Loucy (cell line): ENCODE data around the gene FSTL4.

Experiments
- H2AFZ ChIP-seq: fragments of 200-600 bp; sonication (generic); 2 replicates; pipeline ENCODE4 v1.6.0; 2016; ENCODE audit warnings: antibody characterized with exemption, mild to moderate bottlenecking, low read length, moderate library complexity
- H3F3A ChIP-seq: fragments of 200-600 bp; 2 replicates; pipeline ENCODE4 v1.6.0; 2016; ENCODE audit warnings: antibody characterized with exemption, low read depth, mild to moderate bottlenecking
- H3K27me3 ChIP-seq: fragments of 200-600 bp; sonication (generic); 2 replicates; pipeline ENCODE4 v1.6.1; 2014; ENCODE audit warnings: low read length, mild to moderate bottlenecking; ENCODE audit not compliant: insufficient read depth, poor library complexity, severe bottlenecking
- H3K36me3 ChIP-seq: fragments of 200-600 bp; sonication (generic); 2 replicates; pipeline ENCODE4 v1.6.1; 2016; ENCODE audit warnings: low read length; ENCODE audit not compliant: insufficient read depth
- H3K4me1 ChIP-seq: fragments of 200-600 bp; sonication (generic); 2 replicates; pipeline ENCODE4 v1.5.1; 2014; ENCODE audit warnings: low read length, mild to moderate bottlenecking; ENCODE audit not compliant: insufficient read depth, poor library complexity, severe bottlenecking
- H3K4me2 ChIP-seq: fragments of 200-600 bp; sonication (generic); 2 replicates; pipeline ENCODE4 v1.6.0; 2014; ENCODE audit warnings: antibody characterized with exemption, low read length, low read depth, mild to moderate bottlenecking; ENCODE audit not compliant: poor library complexity, severe bottlenecking
- H3K4me3 ChIP-seq: fragments of 200-600 bp; sonication (generic); 2 replicates; pipeline ENCODE4 v1.5.1; 2014; ENCODE audit warnings: low read length, mild to moderate bottlenecking, mixed read lengths; ENCODE audit not compliant: poor library complexity, severe bottlenecking
- H3K79me2 ChIP-seq: fragments of 200-600 bp; sonication (generic); 2 replicates; pipeline ENCODE4 v1.6.1; 2014; ENCODE audit warnings: low read length; ENCODE audit not compliant: insufficient read depth
- H3K9ac ChIP-seq: fragments of 200-600 bp; sonication (generic); 2 replicates; pipeline ENCODE4 v1.6.0; 2014; ENCODE audit warnings: mild to moderate bottlenecking, low read depth, low read length, moderate library complexity; ENCODE audit not compliant: poor library complexity, severe bottlenecking
- H3K9me2 ChIP-seq: fragments of 200-600 bp; sonication (generic); replicated peaks from 2 replicates; pipeline ENCODE4 v1.6.1; 2016; ENCODE audit warnings: low read depth, low read length, mixed read lengths
- H3K9me3 ChIP-seq: fragments of 200-600 bp; sonication (generic); 2 replicates; pipeline ENCODE4 v1.6.1; 2014; ENCODE audit warnings: mild to moderate bottlenecking, antibody characterized with exemption, low read length, low read depth; ENCODE audit not compliant: insufficient read depth
- H4K20me1 ChIP-seq: fragments of 200-600 bp; sonication (generic); 2 replicates; pipeline ENCODE4 v1.6.0; 2014; ENCODE audit warnings: antibody characterized with exemption, low read length, mild to moderate bottlenecking; ENCODE audit not compliant: insufficient read depth, poor library complexity, severe bottlenecking
- EZH2phosphoT487 ChIP-seq: fragments of 200-600 bp; IDR thresholded peaks from 2 replicates; pipeline ENCODE4 v1.6.1; 2018; ENCODE audit warnings: antibody characterized with exemption, mild to moderate bottlenecking, moderate library complexity, borderline replicate concordance
- TF ChIP-seq, protein P1 (sequence below): fragments of 200-600 bp; sonication (generic); conservative IDR thresholded peaks from 2 replicates; pipeline ENCODE4 v1.5.1; 2014; ENCODE audit warnings: mild to moderate bottlenecking, antibody characterized with exemption, low read length

FSTL4 gene

DNA sequence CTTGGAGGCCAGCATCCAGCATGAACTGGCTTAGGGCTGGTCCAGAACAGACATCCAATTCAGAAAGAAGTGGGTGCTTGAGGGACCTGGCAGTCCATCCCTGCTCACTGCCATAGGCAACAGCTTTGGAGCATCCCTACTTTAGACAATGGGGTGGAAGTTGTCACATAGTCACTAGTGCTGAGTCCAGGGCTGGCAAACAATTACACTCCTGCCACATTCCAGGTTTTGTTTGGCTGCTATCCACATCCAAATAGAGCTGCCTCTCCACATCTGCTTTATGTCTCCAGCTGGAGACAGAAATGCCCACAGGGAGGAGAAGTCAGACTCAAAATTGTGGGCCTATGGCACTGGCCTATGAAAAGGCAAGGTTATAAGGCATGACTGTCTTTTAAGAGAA, 7.0 kb downstream of the FSTL4 start:
- TF ChIP-seq, protein P1, sequence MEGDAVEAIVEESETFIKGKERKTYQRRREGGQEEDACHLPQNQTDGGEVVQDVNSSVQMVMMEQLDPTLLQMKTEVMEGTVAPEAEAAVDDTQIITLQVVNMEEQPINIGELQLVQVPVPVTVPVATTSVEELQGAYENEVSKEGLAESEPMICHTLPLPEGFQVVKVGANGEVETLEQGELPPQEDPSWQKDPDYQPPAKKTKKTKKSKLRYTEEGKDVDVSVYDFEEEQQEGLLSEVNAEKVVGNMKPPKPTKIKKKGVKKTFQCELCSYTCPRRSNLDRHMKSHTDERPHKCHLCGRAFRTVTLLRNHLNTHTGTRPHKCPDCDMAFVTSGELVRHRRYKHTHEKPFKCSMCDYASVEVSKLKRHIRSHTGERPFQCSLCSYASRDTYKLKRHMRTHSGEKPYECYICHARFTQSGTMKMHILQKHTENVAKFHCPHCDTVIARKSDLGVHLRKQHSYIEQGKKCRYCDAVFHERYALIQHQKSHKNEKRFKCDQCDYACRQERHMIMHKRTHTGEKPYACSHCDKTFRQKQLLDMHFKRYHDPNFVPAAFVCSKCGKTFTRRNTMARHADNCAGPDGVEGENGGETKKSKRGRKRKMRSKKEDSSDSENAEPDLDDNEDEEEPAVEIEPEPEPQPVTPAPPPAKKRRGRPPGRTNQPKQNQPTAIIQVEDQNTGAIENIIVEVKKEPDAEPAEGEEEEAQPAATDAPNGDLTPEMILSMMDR: no peak
- TF ChIP-seq EZH2phosphoT487: no peak

DNA sequence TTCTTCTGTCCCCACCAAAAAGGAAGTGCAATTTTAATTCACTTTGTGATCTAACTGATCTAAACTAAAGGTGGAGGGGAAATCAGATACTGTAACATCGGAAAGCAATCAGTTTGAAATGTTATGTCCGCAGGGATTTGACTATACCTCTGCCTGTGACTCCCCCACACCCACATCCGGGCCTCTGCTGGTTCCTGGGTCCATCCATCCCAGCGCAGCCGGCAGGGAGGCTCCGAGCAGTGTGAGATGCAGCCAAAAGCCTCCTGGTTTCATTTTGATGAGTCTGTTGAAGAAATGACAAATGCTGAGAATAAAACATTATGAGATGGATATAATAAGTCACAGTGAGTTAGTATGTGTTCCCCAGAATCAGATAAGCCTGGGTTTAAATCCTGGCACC, 8.6 kb downstream of the FSTL4 start:
- H3K4me3 ChIP-seq: no peak overlapping the region
- H3K9me2 ChIP-seq: no peaks in the 10 kb centered on the region
- no peak overlapping the region for H3K4me2 ChIP-seq
- no peaks in the 10 kb centered on the region for H3K9me3 ChIP-seq
- H3K36me3 ChIP-seq: no peaks in the 10 kb centered on the region
- H2AFZ ChIP-seq: no peak overlapping the region
- H3K27me3 ChIP-seq: no peaks in the 10 kb centered on the region
- H3K79me2 ChIP-seq: no peaks in the 10 kb centered on the region
- TF ChIP-seq, protein P1: no peak
- no peak for TF ChIP-seq EZH2phosphoT487
- H3F3A ChIP-seq: no peaks in the 10 kb centered on the region
- H4K20me1 ChIP-seq: no peaks in the 10 kb centered on the region
- H3K9ac ChIP-seq: no peak overlapping the region
- no peaks in the 10 kb centered on the region for H3K4me1 ChIP-seq

More for the DNA sequence above, 7.0 kb downstream of the FSTL4 start:
- Histone ChIP-seq H3K9me3 (no peaks in the 10 kb centered on the region), H3F3A (no peaks in the 10 kb centered on the region), H3K4me2 (no peak overlapping the region), H3K9me2 (no peaks in the 10 kb centered on the region), H3K36me3 (no peaks in the 10 kb centered on the region), H2AFZ (no peak overlapping the region), H3K9ac (no peak overlapping the region), H3K4me3 (no peak overlapping the region), H3K4me1 (no peaks in the 10 kb centered on the region), H3K27me3 (no peaks in the 10 kb centered on the region), H4K20me1 (no peaks in the 10 kb centered on the region), H3K79me2 (no peaks in the 10 kb centered on the region)

DNA sequence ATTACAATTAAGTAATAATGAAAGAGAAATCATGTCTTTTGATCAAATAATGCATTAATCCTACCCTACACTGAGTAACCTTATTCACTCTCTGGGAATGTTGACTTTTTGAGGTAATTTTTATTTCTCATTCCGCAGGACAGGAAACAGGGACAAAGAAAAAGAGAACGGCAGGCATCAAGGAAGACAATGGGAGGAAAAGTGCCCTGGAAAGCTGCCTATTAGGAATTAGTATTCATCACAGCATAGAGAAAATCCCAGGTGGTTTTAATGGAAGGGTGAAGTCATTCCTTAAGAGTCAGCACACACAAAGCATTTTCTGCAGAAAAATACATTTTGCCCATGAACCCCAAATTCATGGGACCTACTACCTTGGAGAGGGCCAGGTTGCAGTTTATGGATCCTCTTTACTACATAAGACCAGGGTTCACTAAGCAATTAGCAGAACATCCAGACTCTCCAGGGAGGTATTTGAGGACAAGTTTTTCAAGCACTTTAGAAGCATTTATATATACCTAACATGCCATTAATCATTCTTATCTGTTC, 9.4 kb downstream of the FSTL4 start:
- Histone ChIP-seq H4K20me1 (no peaks in the 10 kb centered on the region), H3K4me1 (no peaks in the 10 kb centered on the region), H3F3A (no peaks in the 10 kb centered on the region), H3K4me2 (no peak overlapping the region), H3K79me2 (no peaks in the 10 kb centered on the region), H3K9me3 (no peaks in the 10 kb centered on the region), H3K9ac (no peak overlapping the region), H3K27me3 (no peaks in the 10 kb centered on the region), H3K4me3 (no peak overlapping the region), H3K36me3 (no peaks in the 10 kb centered on the region), H3K9me2 (no peaks in the 10 kb centered on the region), H2AFZ (no peak overlapping the region)
- TF ChIP-seq EZH2phosphoT487: no peak
- TF ChIP-seq, protein P1: no peak
